HG03064 (cell line): ENCODE results near the gene FASLG.

Experiments
- ATAC-seq: cut with Tn5 transposase; IDR thresholded peaks from one replicate; pipeline ENCODE4 v1.9.1; 2021; ENCODE audit warnings: low read depth; ENCODE audit not compliant: unreplicated experiment

The FASLG gene

GRCh38 chr1:172642970-172643369 lies 15.9 kb upstream of the FASLG start:
- ATAC-seq, result no peak

GRCh38 chr1:172646653-172647052 lies 12.2 kb upstream of the FASLG start:
- no peak for ATAC-seq

DNA sequence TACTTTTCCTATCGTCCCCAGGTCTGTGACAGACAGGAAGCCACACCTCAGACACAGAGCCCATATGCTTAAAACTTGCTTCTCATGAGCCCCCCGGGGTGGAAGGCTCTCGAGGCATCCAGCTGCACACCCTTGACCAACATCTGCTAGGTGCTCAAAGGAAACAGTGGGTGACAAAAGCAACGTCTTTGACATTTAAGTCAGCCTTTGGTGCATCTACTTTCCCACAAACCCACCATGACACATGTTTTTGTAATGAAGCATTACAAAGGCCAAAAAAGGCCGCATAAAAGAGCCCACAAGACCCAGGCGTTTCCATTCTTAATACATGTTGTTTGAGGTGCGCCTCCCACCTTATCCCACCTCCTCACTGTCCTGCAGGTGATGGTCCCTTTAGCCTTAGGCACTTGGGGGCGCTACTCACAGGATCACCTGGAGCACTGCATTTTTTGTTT lies 11.8 kb upstream of the FASLG start:
- no peak for ATAC-seq

GRCh38 chr1:172647987-172648386 lies 10.9 kb upstream of the FASLG start:
- no peak for ATAC-seq

DNA sequence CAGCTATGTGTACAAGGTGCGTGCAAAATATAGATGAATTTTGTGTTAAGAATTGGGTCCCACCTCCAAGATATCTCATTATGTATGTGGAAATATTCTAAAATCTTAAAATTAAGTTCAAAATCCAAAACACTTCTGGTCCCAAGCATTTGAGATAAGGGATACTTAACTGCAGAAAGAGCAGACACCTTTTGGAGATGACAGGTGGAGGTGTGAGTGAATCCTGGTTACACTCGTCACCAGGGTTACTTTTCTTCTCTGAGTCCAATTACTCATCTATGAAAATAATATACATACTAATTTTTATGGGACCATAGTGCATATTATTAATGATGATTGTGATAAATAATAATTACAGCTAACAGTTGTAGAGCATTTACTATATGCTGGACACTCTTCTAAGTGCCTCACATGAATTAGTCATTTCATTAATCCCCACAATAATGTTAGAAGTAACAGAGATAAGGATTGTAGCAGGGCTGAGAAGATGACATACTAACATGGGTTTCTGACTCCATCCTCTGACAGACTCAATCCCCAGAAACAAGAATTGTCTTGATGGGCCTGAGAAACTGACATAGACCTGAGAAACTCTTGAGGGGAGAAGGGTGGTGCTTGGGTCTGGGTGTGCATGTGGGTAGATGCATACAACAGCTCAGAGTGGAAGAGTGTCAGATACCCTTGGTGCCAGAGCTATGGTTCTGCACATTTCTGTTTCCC lies 8.3 kb upstream of the FASLG start:
- ATAC-seq, result no peak

DNA sequence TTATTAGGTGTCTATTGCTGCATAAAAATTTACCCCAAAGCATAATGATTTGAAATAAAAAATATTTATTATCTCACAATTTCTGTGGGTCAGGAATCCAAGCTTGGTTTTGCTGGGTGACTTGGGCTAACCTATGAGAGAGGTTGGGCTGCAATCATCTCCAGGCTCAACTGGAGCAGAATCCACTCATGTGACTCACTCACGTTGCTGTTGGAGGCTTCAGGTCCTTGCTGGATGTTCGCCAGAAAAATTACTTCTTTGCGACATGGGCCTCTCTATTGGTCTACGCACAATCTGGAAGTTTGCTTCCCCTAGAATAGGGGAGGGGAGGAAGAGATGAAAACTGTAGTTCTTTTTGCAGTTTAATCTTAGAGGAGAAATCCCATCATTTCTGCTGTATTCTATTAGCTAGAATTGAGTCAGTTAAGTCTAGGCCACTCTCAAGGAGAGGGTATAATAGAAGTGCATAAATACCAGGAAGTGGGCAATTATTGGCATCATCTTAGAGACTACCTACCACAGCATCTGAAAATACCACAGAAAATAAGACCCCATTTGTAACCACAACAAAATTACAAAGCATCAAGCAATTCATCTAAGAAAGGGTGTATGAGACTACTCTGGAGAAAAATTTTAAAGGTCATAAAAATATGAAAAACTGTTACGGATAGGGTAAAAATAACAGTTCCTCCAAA lies 5.7 kb upstream of the FASLG start:
- no peak for ATAC-seq

GRCh38 chr1:172654535-172654934 lies 4.4 kb upstream of the FASLG start:
- ATAC-seq, result no peak

GRCh38 chr1:172656576-172656975 lies 2.3 kb upstream of the FASLG start:
- ATAC-seq, result no peak

DNA sequence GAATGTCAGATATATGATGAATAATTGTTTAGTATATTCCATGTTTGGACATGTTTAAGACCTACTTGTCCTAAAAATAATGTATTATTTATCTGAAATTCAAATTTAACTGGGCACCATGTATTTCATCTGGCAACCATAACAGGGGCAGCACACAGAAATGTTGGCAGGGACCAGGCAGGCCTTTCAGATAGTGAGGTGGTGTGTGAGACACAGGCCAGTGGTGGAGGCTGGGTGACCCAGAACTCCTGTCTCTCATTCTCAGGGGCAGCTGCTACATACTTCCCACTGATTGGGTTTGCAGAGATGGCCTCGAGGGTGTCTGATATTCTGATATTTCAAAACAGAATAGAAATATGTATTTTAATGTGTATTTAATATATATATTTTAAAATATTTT lies 1.3 kb upstream of the FASLG start:
- no peak for ATAC-seq

- no peak for ATAC-seq
These were observed 2.2 kb downstream of the FASLG start for GRCh38 chr1:172661107-172661506.

DNA sequence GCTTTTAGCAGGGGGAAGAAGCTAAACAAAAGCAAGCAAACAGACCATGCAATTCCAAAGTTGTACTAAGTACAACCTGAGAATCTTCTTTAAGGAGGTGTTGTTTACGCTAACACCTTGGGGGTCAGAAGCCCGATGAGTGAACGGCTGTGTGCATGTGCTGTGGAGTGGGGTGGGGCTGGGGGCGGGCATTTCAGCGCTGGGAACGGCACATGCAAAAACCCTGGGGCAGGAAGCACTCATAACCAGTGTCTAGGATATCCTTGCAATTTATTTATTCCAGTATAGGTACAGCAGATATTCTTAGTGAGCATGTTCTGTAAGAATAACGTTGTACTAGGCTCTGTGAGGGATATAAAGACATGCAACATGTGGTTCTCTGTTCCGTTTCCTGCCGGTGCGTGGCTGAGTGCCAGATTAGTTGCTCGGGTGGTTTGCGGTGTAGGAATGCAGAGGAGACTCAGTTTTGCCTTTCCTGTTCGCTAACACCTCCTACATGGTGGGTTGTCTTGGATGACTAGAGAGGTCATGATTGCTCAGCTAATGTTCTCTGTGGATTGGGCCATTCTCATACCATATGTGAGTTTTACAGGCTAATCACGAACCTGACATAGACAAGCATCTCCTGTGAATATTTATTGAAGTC lies 3.7 kb downstream of the FASLG start:
- no peak for ATAC-seq

DNA sequence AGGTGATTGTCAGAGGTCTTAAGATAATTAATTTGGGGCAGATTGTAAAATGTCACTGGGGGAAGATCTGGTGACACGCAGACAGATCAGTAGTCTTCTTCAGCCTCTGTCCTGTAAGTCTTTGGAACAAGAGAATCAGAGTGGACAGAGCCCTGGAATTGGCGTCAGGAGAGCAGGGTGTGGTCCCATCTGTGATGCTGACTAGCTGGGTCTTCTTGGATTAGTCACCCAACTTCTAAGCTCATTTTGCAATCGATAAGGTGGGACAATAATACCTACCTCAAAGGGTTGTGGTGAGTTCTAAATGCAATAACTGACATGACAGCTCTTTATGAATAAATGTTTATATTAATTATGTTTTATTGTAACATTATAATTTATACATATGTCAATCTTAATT lies 4.8 kb downstream of the FASLG start:
- ATAC-seq, result no peak

GRCh38 chr1:172668097-172668496 lies 9.2 kb downstream of the FASLG start:
- ATAC-seq, result no peak

- ATAC-seq, result no peak
These were observed 10.1 kb downstream of the FASLG start for GRCh38 chr1:172669011-172669410.

GRCh38 chr1:172670316-172670715 lies 11.4 kb downstream of the FASLG start:
- no peak for ATAC-seq

DNA sequence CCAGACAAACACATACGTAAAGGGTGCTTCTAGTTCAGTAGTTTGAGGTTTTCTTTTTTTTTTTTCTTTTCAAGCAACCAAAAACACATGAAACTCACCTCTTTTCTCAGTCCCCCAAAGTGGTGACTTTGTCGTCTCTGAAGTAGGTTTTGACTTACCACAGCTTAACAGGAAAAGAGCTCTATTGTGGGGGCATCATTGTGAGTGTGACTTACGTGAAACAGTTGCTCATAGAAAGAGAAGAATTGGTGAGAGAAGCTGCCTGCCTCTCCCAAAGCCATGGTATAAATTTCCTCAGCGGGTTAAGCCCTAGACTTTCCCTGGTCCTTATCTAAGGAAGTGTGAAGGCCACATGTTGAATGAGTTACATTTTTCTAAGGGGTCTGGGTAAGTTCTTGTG lies 11.9 kb downstream of the FASLG start:
- no peak for ATAC-seq

- no peak for ATAC-seq
These were observed 12.7 kb downstream of the FASLG start for GRCh38 chr1:172671591-172671990.

- no peak for ATAC-seq
These were observed 13.8 kb downstream of the FASLG start for GRCh38 chr1:172672720-172673119.

DNA sequence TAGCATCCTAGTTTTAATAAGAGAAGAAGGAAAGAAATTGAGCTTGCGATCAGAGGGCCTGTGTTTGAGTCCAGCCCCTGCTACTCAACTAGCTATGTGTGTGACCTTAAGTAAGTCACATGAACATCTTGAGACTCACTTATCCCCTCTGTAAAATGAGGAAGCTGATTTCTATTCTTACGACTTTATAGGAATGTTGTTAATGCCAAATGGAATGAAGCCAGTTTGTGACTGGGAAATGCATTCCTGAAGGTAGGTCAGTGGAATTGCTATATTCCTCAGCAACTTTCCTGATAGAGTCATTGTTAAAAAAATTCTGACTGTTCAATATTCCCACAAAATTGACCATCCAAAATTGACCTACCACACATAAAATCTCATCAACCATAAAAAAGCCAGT lies 14.9 kb downstream of the FASLG start:
- no peak for ATAC-seq

- ATAC-seq, result no peak
These were observed 16.1 kb downstream of the FASLG start for GRCh38 chr1:172674831-172675613.
